Measurements from ENCODE around the gene CHMP4B.

CHMP4B gene

GRCh38 chr20:33822423-33822822, 11.3 kb downstream of the CHMP4B start:
- DNase-seq (ENCODE audit: low read depth), result no peak
- H3K4me3 ChIP-seq (ENCODE audit: control insufficient read depth, low read depth, low read length), result no peak overlapping the region
- TF ChIP-seq, protein P1, sequence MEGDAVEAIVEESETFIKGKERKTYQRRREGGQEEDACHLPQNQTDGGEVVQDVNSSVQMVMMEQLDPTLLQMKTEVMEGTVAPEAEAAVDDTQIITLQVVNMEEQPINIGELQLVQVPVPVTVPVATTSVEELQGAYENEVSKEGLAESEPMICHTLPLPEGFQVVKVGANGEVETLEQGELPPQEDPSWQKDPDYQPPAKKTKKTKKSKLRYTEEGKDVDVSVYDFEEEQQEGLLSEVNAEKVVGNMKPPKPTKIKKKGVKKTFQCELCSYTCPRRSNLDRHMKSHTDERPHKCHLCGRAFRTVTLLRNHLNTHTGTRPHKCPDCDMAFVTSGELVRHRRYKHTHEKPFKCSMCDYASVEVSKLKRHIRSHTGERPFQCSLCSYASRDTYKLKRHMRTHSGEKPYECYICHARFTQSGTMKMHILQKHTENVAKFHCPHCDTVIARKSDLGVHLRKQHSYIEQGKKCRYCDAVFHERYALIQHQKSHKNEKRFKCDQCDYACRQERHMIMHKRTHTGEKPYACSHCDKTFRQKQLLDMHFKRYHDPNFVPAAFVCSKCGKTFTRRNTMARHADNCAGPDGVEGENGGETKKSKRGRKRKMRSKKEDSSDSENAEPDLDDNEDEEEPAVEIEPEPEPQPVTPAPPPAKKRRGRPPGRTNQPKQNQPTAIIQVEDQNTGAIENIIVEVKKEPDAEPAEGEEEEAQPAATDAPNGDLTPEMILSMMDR (conservative IDR thresholded peaks at IDR 0.05; ENCODE audit: control insufficient read depth, insufficient read depth, low read depth, low read length), result no peak

- no peak overlapping the region for H3K4me3 ChIP-seq (ENCODE audit: control insufficient read depth, low read depth, low read length)
- TF ChIP-seq, protein P1 (conservative IDR thresholded peaks at IDR 0.05; ENCODE audit: control insufficient read depth, insufficient read depth, low read depth, low read length), result no peak
- DNase-seq (ENCODE audit: low read depth), result no peak
Observed at GRCh38 chr20:33822991-33823390, 11.8 kb downstream of the CHMP4B start.

DNA sequence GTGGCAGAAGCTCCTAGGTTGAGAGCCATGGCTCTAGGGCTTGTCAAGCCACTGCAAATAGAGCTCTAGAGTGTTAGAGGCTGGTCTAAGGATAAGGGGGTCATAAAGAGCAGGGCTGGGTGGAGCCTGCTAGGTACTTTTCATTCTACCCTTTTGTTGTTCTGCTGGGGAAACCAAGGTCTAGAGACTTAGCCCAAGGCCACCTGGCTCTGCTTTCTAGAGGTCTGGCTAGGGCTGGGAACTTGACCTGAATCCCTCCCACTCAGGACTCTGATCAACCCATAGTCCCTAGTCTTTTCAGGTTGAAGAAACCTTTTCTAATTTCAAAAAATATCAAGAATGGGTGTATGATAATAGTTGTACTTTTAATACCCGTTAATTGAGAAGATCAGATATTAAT, 13.7 kb downstream of the CHMP4B start:
- H3K4me3 ChIP-seq (ENCODE audit: control insufficient read depth, low read depth, low read length), result no peak overlapping the region
- TF ChIP-seq, protein P1 (conservative IDR thresholded peaks at IDR 0.05; ENCODE audit: control insufficient read depth, insufficient read depth, low read depth, low read length), result no peak
- no peak for DNase-seq (ENCODE audit: low read depth)

DNA sequence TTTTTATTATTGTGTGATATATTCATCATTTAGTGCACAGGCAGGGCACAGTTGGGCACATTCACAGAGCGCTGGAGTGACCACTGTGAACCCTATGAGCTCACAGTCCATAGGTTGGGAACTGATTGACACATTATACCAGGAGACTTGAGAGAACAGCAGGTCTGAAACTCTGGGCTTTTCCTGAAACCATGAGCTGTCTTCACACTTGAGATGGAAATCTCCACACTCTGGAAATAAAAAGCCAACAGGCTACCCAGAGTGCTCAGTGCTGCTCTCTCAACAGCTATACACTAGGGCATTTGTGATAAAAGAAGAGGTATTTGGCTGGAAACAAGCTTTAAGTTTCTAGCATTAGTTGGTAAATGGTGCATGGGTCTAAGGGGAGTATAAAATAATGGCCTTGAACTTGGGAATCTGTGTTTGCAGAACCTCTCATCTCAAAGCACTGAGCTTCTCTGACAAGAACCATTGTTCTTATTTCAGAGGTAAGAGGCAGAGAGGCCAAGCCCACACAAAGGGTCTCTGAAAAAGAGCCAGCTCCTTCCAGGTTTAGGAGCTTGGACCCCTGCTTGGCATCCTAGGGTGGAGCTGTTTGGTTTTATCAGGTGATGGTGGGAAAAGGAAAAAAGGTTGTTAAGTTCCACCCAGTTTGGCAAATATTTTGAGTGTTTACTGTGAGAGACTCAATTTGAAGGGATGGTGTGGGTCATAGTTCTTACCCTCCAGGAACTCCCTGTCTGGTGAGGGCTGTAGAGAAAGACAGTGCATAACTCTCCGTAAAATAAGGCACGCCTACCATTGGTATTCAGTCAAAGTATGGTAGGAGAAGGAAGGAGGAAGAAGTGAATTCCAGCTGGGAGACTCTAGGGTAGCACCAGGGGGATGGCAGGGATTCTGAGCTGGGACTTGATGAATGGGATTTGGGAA, 14.5 kb downstream of the CHMP4B start:
- no peak for DNase-seq (ENCODE audit: low read depth)
- H3K4me3 ChIP-seq (ENCODE audit: control insufficient read depth, low read depth, low read length), result no peak overlapping the region
- TF ChIP-seq, protein P1 (conservative IDR thresholded peaks at IDR 0.05; ENCODE audit: control insufficient read depth, insufficient read depth, low read depth, low read length), result no peak

- TF ChIP-seq, protein P1 (conservative IDR thresholded peaks at IDR 0.05; ENCODE audit: control insufficient read depth, insufficient read depth, low read depth, low read length), result no peak
- H3K4me3 ChIP-seq (ENCODE audit: control insufficient read depth, low read depth, low read length), result no peak overlapping the region
- DNase-seq (ENCODE audit: low read depth), result no peak
Observed at GRCh38 chr20:33826270-33826897, 15.2 kb downstream of the CHMP4B start.

- TF ChIP-seq, protein P1 (conservative IDR thresholded peaks at IDR 0.05; ENCODE audit: control insufficient read depth, insufficient read depth, low read depth, low read length), result no peak
- no peak overlapping the region for H3K4me3 ChIP-seq (ENCODE audit: control insufficient read depth, low read depth, low read length)
- DNase-seq (ENCODE audit: low read depth), result no peak
Observed at GRCh38 chr20:33827109-33827508, 16.0 kb downstream of the CHMP4B start.
